ENCODE measurements around the gene SMYD3. TPM values are rescaled to one million over a fixed set of nuclear protein-coding genes. Genes with fewer than 3 reads are reported as not detected.

SMYD3 gene
- total and polyA plus RNA-seq, 2 of the 4 experiments (the other 2 are of a cell fraction): 26.5 to 37.6 TPM

GRCh38 chr1:246255773-246256172, 251.3 kb downstream of the SMYD3 start:
- no peak overlapping the region for H3K4me3 ChIP-seq (ENCODE audit: insufficient read depth, low read depth, low read length)
- H3K9me1 ChIP-seq (ENCODE audit: insufficient read depth, low read length): no peaks in the 10 kb centered on the region
- no peak overlapping the region for H2BK120ac ChIP-seq (ENCODE audit: low read depth, low read length)
- no TSS peak for BruUV-seq (replicated peaks)
- no peak overlapping the region for H3K27ac ChIP-seq (ENCODE audit: insufficient read depth, low read length)
- H4K8ac ChIP-seq (ENCODE audit: low read depth in 2 of 2, low read length in 2 of 2): no peak overlapping the region
- H3K4ac ChIP-seq (ENCODE audit: low read depth, low read length): no peak overlapping the region
- ATAC-seq (ENCODE audit: low read depth): no peak
- POLR2A ChIA-PET (ENCODE audit: unreplicated experiment): no interaction called here
- no peak overlapping the region for H2AK9ac ChIP-seq (replicated peaks; ENCODE audit: low read depth, low read length, poor library complexity)
- H3K4me1 ChIP-seq (ENCODE audit: control insufficient read depth, insufficient read depth, low read length): no peaks in the 10 kb centered on the region
- no peak overlapping the region for H2AFZ ChIP-seq (replicated peaks; ENCODE audit: low read length, poor library complexity)
- no peak overlapping the region for H2BK15ac ChIP-seq (ENCODE audit: low read depth, low read length)
- H2AK5ac ChIP-seq (ENCODE audit: low read depth, low read length): no peak overlapping the region
- H3K27me3 ChIP-seq (ENCODE audit: control insufficient read depth, insufficient read depth, low read length): no peaks in the 10 kb centered on the region
- no peak for DNase-seq
- dilution Hi-C loops (cut with HindIII; ENCODE audit: low sequenced_read_pairs, unreplicated experiment) (no loop called here), in situ Hi-C loops (cut with MboI; ENCODE audit: low sequenced_read_pairs) (no loop called here), intact Hi-C loops (cut with micrococcal nuclease) (no loop called here)
- no peak overlapping the region for H3K9ac ChIP-seq (ENCODE audit: low read depth, low read length)
- no peak overlapping the region for H3K23ac ChIP-seq (ENCODE audit: low read depth, low read length)
- no peaks in the 10 kb centered on the region for H4K20me1 ChIP-seq (ENCODE audit: insufficient read depth, low read length)
- TF ChIP-seq MAZ (IDR thresholded peaks at IDR 0.05; ENCODE audit: borderline replicate concordance, low read depth, low read length) (no peak), CHD1 (IDR thresholded peaks at IDR 0.05; ENCODE audit: low read depth, low read length) (no peak), CTCF (conservative IDR thresholded peaks at IDR 0.05; ENCODE audit: low read depth, low read length) (no peak), MAFK (IDR thresholded peaks at IDR 0.05; ENCODE audit: low read depth, low read length) (no peak), RAD21 (IDR thresholded peaks at IDR 0.05; ENCODE audit: low read length) (no peak), ELK1 (IDR thresholded peaks at IDR 0.05; ENCODE audit: borderline replicate concordance, low read depth, low read length) (no peak), SMC3 (IDR thresholded peaks at IDR 0.05; ENCODE audit: low read depth, low read length) (no peak), POLR2A (IDR thresholded peaks at IDR 0.05; ENCODE audit: low read depth, low read length) (no peak), USF2 (IDR thresholded peaks at IDR 0.05; ENCODE audit: low read depth, low read length) (no peak), NFE2L2 (IDR thresholded peaks at IDR 0.05; ENCODE audit: low read depth, low read length) (no peak)
- H3K56ac ChIP-seq (ENCODE audit: extremely low read depth, insufficient read depth, low read length): no peak overlapping the region
- H4K5ac ChIP-seq (ENCODE audit: low read depth, low read length): no peak overlapping the region
- peaks cover 2% of the 10 kb centered on the region; the same call in 1 of the 2 replicates for H3K9me3 ChIP-seq (ENCODE audit: control insufficient read depth, insufficient read depth, low read length)
- CTCF ChIA-PET: no interaction called here
- no peak overlapping the region for H4K91ac ChIP-seq (ENCODE audit: insufficient read depth, low read depth, low read length)
- no peaks in the 10 kb centered on the region for H3K36me3 ChIP-seq (ENCODE audit: control insufficient read depth, insufficient read depth, low read length)
- H2BK20ac ChIP-seq (ENCODE audit: low read depth, low read length): no peak overlapping the region
- H3K18ac ChIP-seq (ENCODE audit: low read depth, low read length): no peak overlapping the region
- H3K79me1 ChIP-seq (ENCODE audit: low read depth in 1 of 2, low read length in 2 of 2): no peaks in the 10 kb centered on the region
- no CpG with 5 or more reads among the region's 2 CpGs for WGBS, 2 experiments (ENCODE audit: extremely low coverage in 2 of 2, insufficient read length in 1 of 2)
- no peak overlapping the region for H3K14ac ChIP-seq (replicated peaks; ENCODE audit: low read depth, low read length)
- H2BK5ac ChIP-seq (ENCODE audit: low read depth, low read length, poor library complexity, severe bottlenecking): no peak overlapping the region
- H3K4me2 ChIP-seq (ENCODE audit: low read depth, low read length): no peak overlapping the region
